Right lobe of liver (tissue), 4 donors: Measurements from ENCODE around the gene ALG14.
"Not testable (repeated sequence)": the region's sequence is repeated elsewhere in the genome, so short reads cannot be mapped to it uniquely, and the experiment has no call there.

Experiments used
- CTCF ChIP-seq, 4 donors: fragments of 200-600 bp in 3 of 4; fragments of 450-650 bp in 1 of 4; IDR thresholded peaks; one replicate each; pipeline versions ENCODE4 v1.5.1 to v1.8.0; 2016 to 2022; ENCODE audit warnings: antibody characterized with exemption in 4 of 4, mild to moderate bottlenecking in 2 of 4
- POLR2A ChIP-seq: fragments of 450-650 bp; IDR thresholded peaks from one replicate; pipeline ENCODE4 v1.6.1; 2017; ENCODE audit warnings: antibody characterized with exemption, mild to moderate bottlenecking
- donor health status: DM: no; HTN: no; CAD: no.
- donor health status: DM: no; HTN: no; CAD: no.
- donor health status: DM: no; HTN: yes; CAD: no.

GRCh38 chr1:94941480-94941879, 131.3 kb downstream of the ALG14 start:
- not testable (repeated sequence) for TF ChIP-seq CTCF (IDR thresholded peaks at IDR 0.05); POLR2A
